Forelimb muscle (tissue), 1 donor: ENCODE measurements around the gene ATG2A. TPM values are rescaled to one million over a fixed set of nuclear protein-coding genes. Genes with fewer than 3 reads are reported as not detected.

Experiments
- DNase-seq: peaks from one replicate; pipeline ENCODE4 v3.0.0-alpha.2; 2013; ENCODE audit warnings: low read depth
- polyA plus RNA-seq: library from polyadenylated mRNA; unstranded; fragments of 120-200 nt; gene quantifications from one replicate; pipeline ENCODE4 v1.2.1, GENCODE V29; 2013; ENCODE audit not compliant: insufficient read length

ATG2A gene
- polyA plus RNA-seq, 1 donor, result 12.0 TPM

- no peak for DNase-seq
Measured at GRCh38 chr11:64902102-64902900, 14.7 kb downstream of the ATG2A start.

GRCh38 chr11:64900774-64901173 is 16.2 kb downstream of the ATG2A start:
- DNase-seq, result no peak

- DNase-seq, result no peak
Measured at GRCh38 chr11:64900263-64900678, 16.7 kb downstream of the ATG2A start.

GRCh38 chr11:64898541-64898940 is 18.5 kb downstream of the ATG2A start:
- DNase-seq, result no peak

DNA sequence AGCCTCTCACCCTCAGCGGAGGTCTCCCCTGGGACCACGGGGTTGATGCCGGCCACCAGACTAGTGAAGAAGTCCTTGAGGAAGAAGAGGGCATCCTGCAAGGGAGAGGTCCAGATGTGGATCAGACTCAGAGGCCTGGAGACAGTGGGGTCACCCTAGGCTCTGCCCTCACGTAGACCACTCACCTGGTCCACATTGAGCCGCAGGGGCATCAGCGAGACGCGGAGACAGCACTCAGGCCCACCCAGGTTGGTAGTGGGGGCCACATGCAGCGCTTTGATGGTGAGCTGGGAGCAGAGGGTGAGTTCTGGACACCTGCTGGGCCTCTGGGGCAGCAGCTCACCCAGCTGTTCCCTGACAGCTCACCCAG is 18.9 kb downstream of the ATG2A start:
- DNase-seq, result no peak

DNA sequence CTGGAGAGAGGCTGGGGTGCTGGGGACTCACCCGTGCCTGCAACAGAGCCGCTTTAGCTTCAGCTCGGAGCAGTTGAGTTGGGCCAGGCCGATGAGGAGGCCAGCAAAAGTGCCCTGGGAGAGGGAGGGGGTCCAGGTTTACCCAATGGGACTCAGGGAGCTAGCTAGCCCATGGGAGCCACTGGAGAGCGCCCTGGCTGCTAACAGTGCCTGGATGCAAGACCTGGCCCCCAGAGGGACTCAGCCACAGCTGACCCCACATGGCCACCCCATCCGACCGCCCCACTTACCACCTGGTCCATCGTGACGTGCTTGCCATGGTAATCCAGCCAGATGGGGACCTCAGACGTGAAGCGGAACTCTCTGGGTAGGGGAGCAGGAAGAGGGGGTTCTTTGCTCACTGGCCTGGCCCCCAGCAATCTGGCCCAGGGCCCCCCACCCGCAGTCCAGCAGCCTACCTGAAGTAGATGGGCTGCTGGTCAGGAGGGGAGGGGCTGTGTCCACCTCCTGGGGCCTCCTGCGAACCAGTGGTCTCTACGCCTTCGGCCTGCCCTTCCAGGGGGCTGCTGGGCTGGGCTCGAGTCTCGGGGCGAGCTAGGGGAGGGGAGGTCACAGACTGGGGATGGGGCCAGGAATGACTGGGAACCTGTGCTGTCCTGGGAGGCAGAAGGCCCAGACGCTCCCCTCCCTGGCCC is 19.5 kb downstream of the ATG2A start:
- no peak for DNase-seq

DNA sequence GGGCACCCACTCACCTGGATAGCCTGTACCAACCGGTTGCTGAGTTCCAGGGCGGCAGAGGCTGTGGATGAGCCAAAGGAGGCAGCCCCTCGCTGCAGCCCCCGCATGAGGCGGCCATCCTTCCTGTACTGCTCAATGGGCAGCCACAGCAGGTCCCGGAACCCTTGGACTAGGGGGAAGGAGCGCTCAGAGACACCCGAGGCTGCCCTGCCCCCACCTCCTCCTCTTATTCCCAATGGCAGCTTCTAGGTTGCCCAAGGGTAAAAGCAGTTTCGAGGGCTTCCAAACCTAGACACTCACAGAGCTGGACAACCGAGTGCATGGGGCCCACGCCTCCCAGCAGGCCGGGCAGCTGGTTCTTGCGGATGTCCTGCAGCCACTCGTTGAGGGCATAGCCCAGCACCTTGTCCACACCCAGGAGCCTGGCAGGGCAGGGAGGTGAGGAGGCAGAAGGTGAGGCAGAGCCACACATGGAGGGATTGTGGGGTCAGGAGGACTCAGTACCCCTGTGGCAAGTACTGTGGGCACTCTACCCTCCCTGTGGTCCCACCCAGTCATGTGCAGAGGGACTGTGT is 20.5 kb downstream of the ATG2A start:
- no peak for DNase-seq

DNA sequence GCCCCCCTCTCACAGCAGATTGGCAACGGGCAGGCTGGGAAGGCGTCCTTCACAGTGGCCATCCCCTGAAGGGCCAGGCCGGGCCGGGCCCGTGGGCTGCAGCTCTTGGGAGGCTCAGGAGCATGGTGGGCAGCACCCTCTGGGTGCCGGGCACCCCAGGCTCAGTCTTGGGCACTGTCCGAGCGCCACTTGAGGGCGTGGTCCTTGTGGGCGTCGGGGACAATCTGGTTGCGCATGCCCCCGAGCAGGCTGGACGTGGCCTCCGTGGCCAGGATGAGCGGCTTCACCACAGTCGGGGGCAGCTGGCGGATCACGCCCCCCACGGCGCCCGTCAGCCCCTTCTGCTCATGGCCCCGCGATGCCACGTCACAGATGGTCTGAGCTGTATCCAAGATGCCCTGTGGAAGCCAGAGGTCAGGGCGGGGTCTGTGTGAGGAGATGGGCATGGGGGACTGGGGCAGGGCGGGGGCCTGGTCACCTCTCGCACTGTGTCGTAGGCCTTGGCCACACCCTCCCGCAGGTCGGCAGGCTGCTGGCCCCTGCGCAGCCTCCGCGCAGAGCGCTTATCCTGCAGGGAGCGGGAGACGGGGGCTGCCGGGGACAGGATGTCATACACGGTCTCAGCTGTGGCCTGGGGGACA is 22.1 kb downstream of the ATG2A start:
- DNase-seq, result no peak

DNA sequence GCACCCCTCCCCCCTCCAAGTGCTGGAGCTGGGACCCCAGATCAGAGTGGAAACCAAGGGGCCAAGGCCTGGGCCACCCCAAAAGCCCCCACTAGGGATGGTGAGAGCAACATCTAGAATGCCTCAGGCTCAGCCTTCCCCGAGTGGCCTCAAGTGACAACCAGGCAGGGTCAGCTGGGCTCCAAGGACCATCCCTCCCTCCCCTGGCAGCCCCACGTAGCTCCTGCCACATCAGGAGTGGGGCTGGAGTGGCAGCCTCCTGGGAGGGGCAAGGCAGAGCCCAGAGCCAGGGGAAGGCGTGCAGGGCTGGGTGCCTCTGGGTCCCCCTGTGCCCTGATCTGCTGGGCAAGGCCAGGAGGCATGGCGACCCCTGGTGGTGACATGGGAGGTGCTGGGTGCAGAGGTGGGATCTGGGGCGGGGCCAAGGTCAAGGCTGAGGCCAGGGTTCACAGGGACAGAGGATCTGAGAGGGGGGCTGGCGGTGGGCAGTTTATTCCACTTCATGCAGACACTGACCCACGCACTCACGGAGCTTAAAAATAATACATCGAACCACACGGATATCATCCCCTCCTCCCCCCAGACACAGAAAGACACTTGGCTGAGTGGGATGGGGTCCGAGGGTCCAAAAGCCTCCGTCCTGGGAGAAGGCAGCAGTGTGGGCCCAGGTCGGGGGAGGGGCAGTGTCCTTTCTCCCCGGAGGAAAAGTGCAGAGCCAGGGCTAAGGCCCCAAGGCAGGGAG is 22.8 kb downstream of the ATG2A start:
- no peak for DNase-seq

DNA sequence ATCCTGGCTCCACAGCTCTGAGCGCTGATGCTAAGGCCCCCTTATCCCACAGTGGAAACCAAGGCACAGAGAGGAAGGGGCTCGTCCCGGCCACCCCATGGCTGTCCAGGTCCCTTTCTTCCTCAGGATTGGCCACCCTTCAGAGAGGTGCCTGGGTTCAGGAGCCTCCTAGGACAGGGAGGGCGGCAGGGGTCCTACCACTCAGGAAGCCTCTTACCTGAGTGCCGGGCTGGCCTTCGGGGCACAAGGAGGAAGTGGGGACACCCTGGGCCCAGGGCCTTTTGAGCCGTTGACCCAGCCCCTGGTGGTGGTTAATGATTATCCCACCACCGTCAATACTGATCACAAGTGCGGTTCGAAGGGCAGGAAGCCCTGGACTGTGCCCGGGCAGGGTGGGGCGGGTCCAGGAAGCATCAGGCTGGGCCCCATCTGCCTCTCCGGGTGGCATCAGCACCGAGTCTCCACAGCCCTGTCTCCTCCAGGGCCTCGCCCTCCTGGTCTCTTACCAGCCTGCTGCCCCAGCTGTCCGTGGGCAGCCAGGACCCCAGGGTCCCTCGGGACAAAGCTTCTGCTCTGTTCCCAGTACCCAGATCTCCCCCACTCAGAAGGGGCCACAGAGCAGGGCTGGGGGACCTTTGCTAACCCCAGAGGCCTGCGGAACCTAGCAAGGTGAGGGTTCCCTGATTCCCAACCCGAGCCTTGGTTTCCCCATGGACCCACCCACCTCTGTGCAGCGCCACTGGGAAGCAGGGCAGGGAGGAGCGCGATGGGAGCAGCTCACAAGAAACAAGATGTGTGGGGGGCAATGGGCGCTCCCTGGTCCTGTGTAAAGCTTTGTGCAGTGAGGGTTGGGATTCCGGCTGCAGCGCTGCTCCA is 23.6 kb downstream of the ATG2A start:
- DNase-seq, result no peak

DNA sequence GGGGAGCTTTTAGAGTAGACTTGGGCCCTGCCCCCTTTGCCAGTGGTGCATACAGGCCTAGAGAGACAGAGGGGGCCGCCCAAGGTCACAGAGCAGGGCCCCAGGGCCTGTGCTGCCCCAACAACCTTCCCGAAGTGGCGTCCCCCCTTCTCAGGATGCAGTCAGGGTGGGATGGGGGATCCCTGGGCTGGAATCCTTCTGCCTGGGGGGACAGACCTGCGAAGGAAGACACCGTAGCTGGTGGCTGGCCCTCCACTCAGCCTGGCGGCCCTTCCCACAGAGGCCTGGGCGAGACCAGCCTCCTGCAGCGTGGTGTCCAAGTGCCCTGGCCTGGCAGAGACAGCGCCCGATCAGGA is 24.2 kb downstream of the ATG2A start:
- no peak for DNase-seq

- no peak for DNase-seq
Measured at GRCh38 chr11:64892411-64892831, 24.6 kb downstream of the ATG2A start.

DNA sequence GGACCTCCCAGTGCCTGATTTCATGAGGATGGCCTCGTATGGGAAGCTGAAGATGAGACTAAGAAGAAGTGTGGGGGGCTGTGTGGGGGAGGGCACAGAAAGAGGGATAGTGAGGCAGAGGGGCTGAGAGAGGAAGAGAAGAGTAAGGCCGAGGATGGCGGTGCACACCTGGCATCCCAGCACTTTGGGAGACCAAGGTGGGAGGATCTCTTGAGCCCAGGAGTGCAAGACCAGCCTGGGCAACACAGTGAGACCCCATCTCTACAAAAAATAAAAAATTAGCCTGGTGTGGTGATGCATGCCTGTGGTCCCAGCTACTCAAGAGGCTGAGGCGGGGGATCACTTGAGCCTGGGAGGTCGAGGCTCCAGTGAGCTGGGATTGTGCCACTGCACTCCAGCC is 25.1 kb downstream of the ATG2A start:
- DNase-seq, result no peak

DNA sequence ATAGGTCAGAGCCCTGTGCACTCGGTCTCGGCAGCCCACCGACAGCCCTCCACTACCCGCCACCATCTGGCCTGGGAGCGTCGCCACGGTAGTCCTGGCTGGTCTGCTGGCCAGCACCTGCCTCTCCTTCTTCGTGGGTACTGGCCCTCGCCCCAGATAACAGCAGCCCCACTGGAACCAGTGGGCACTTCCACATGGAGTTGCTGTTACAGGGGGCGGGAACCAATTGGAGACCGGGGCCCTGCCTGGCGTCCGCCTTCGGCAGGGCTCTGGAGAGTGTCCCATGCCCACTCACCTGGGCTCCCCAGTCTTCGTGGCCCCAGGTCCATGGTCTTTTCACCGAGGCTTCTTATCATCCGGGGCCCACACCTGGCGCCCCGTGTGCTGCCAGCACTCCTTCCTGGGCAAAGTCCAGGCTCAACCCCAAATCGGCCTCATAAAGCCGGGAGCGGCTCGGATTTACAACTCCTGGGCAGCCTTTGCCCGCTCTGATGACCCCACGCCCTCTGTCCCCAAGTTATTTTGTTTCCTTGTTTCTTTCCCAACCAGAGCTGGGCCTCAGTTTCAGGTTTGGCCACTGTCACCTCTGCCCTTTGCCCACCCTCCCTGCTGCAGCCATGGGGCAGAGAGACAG is 25.7 kb downstream of the ATG2A start:
- no peak for DNase-seq

- DNase-seq, result no peak
Measured at GRCh38 chr11:64890522-64890939, 26.5 kb downstream of the ATG2A start.

GRCh38 chr11:64888729-64889511 is 28.1 kb downstream of the ATG2A start:
- no peak for DNase-seq

DNA sequence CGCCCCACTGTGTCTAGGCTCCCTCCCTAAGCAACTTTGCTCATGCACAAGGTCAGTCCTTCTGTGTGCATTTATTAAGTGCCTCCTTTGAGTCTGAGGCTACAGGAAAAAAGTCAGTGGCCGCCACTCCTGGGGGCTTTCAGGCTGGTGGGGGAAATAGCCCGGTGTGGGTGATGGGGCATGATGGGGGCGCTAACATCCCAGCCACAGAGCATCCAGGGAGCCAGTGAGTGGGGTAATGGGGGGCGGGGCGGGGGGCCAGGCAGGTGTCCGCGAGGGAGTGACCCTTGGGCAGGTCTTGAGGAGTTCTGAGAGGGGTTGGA is 28.6 kb downstream of the ATG2A start:
- DNase-seq, result no peak

GRCh38 chr11:64887757-64888405 is 29.1 kb downstream of the ATG2A start:
- DNase-seq, result no peak

DNA sequence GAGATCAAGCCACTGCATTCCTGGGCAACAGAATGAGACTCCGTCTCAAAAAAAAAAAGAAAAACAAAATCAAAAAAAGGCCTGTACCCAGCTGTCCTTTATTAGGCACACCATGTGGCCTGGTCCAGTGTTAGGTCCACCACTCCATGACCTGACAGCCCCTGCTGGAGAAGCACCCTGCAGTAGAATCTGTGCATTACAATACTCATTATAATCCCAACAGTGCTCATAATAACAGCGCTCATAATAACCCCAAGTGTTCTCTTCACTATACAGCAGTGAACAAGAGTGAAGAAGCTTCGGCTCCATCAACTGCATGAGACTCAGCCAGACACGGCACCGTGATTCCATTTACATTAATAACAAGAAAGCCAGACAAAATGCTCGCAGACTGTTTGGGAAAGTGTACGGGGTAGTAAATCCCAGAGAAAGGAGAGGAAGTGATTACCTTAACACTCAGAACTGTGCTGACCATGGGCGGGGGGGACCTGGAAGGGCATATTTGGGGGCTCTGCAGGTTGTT is 29.7 kb downstream of the ATG2A start:
- DNase-seq, result no peak
